T-cell (primary cell): ENCODE data around the gene G6PC1. TPM values are rescaled to one million over a fixed set of nuclear protein-coding genes. Genes with fewer than 3 reads are reported as not detected.
"Not testable (repeated sequence)": the region's sequence is repeated elsewhere in the genome, so short reads cannot be mapped to it uniquely, and the experiment has no call there.

ENCODE experiments used
- ATAC-seq, 4 experiments: fragments of 200-7000 bp in 3 of 4; fragments of 150-1000 bp in 1 of 4; cut with Tn5 transposase; replicated peaks in 1 of 4; 1 replicate in 3 of 4; 2 replicates in 1 of 4; pipeline ENCODE4 v1.10.0; 2021; ENCODE audit warnings: moderate library complexity in 3 of 4, mild to moderate bottlenecking in 2 of 4, moderate number of reproducible peaks in 1 of 4
- CTCF ChIA-PET, 2 donors: fragments of 300-600 bp; sonication (Branson Sonifier 250); formaldehyde crosslinking; loops; one replicate each; lab custom pipeline; 2022; ENCODE audit warnings: antibody characterized with exemption in 2 of 2; lab: Charles Lee
- POLR2A ChIA-PET, 2 donors: fragments of 300-600 bp; sonication (Branson Sonifier 250); formaldehyde crosslinking; loops; one replicate each; lab custom pipeline; 2022; ENCODE audit warnings: antibody characterized with exemption in 2 of 2; lab: Charles Lee
- DNase-seq, 35 experiments: peaks; one replicate each; pipeline versions ENCODE4 v3.0.0 to v3.0.0-alpha.2; 2013 to 2023
- H3K27ac ChIP-seq: one replicate; pipeline ENCODE4 v1.5.1; 2013; ENCODE audit warnings: low read length
- H3K27me3 ChIP-seq, 2 experiments: replicated peaks in 1 of 2; 1 replicate in 1 of 2; 2 replicates in 1 of 2; pipeline versions ENCODE4 v1.6.1 to v1.7.0; 2013; ENCODE audit warnings: low read length in 1 of 2, mixed read lengths in 1 of 2; ENCODE audit not compliant: control insufficient read depth in 2 of 2, insufficient read depth in 2 of 2; ENCODE audit errors: extremely low read depth in 1 of 2
- H3K36me3 ChIP-seq, 2 donors: 1 replicate in 1 of 2; 2 replicates in 1 of 2; pipeline versions ENCODE4 v1.6.1 to v1.7.0; 2013; ENCODE audit warnings: low read length in 1 of 2; ENCODE audit not compliant: control insufficient read depth in 2 of 2, insufficient read depth in 1 of 2; ENCODE audit errors: extremely low read depth in 1 of 2
- H3K4me1 ChIP-seq, 2 experiments: 1 replicate in 1 of 2; 2 replicates in 1 of 2; pipeline versions ENCODE4 v1.6.1 to v1.7.0; 2013; ENCODE audit warnings: low read length in 2 of 2, mixed read lengths in 1 of 2; ENCODE audit not compliant: insufficient read depth in 2 of 2, control insufficient read depth in 1 of 2; ENCODE audit errors: extremely low read depth in 1 of 2
- H3K4me3 ChIP-seq, 2 donors: 1 replicate in 1 of 2; 2 replicates in 1 of 2; pipeline versions ENCODE4 v1.5.1 to v1.7.0; 2013; ENCODE audit warnings: mild to moderate bottlenecking in 2 of 2, low read length in 1 of 2, moderate library complexity in 1 of 2; ENCODE audit not compliant: control insufficient read depth in 1 of 2; ENCODE audit errors: extremely low read depth in 1 of 2
- H3K9me3 ChIP-seq: 2 replicates; pipeline ENCODE4 v1.7.0; 2013
- H3K27ac Mint-ChIP-seq, 2 donors: one replicate each; pipeline ENCODE4 v1.8.0; 2020 to 2021; ENCODE audit warnings: mild to moderate bottlenecking in 2 of 2, mixed read lengths in 2 of 2
- H3K27me3 Mint-ChIP-seq, 2 donors: one replicate each; pipeline ENCODE4 v1.8.0; 2021 to 2022; ENCODE audit warnings: mixed read lengths in 2 of 2
- H3K36me3 Mint-ChIP-seq: one replicate; pipeline ENCODE4 v1.8.0; 2021; ENCODE audit warnings: mixed read lengths
- H3K4me1 Mint-ChIP-seq, 3 donors: one replicate each; pipeline ENCODE4 v1.8.0; 2020 to 2022; ENCODE audit warnings: mixed read lengths in 3 of 3, mild to moderate bottlenecking in 1 of 3
- H3K4me3 Mint-ChIP-seq, 3 donors: one replicate each; pipeline ENCODE4 v1.8.0; 2020 to 2022; ENCODE audit warnings: mild to moderate bottlenecking in 3 of 3, mixed read lengths in 3 of 3, moderate library complexity in 3 of 3
- H3K9me3 Mint-ChIP-seq, 3 donors: one replicate each; pipeline ENCODE4 v1.8.0; 2020 to 2022; ENCODE audit warnings: mixed read lengths in 3 of 3
- WGBS: methylation state at CpG from one replicate; pipeline ENCODE4 v1.1.5; 2013; ENCODE audit warnings: missing lambda C conversion rate; ENCODE audit not compliant: insufficient coverage; 5-methylcytosine and 5-hydroxymethylcytosine counted together
- total RNA-seq, 35 experiments: library from RNA in 6 of 35; stranded (reverse) in 6 of 35; fragments of 120-200 nt in 1 of 35; gene quantifications; one replicate each; pipeline versions ENCODE4 v1.2.1 to v1.2.4 and lab custom pipeline; 2013 to 2026

The G6PC1 gene
- total RNA-seq, 5 donors from 2014 or later (not counting 1 experiment from before 2014, with no cell fraction given), result 0.19 to 0.30 (median 0.20) TPM; not detected in 2

DNA sequence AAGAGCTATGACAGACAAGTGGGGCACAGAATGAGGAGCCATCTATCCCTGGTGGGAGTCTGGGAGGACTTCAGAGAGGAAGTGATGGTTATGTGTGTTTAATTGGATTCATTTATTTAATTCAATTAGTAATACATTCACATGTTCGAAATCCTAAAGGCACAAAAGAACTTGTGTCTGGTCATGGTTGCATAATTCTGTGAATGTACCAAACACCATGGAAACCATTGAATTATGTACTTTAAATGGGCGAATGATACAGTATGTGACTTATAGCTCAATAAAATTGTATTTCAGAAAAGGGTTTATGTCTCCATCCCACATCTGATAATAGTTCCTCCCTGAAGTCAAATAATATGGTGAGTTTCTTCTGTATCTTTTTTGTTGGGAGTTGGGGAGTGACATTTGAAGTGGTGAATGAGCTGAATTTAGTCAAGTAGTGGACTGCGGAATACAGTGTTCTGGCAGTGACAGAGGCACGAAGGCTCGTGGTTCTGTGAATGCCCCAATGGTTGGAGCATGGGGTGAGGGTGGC is 19.8 kb upstream of the G6PC1 start:
- 85% methylated on average over 3 of the region's 5 CpGs for WGBS
- no peaks in the 10 kb centered on the region for H3K4me1 ChIP-seq
- Mint-ChIP-seq H3K27me3 (peaks cover 12 to 21% of the 10 kb centered on the region in 2 donors), H3K4me3 (no peak overlapping the region), H3K27ac (no peak overlapping the region), H3K4me1 (no peaks in the 10 kb centered on the region), H3K9me3 (no peaks in the 10 kb centered on the region), H3K36me3 (no peaks in the 10 kb centered on the region)
- H3K27ac ChIP-seq, result no peak overlapping the region
- DNase-seq, result no peak
- H3K9me3 ChIP-seq, result no peaks in the 10 kb centered on the region
- no peak overlapping the region for H3K4me3 ChIP-seq
- ATAC-seq, result no peak
- H3K27me3 ChIP-seq, result peaks cover 0 to 31% of the 10 kb centered on the region in 2 experiments
- ChIA-PET CTCF (interaction anchor here in 1 of 2 donors (0.5 kb wide), 1 partner anchor 33 kb away, joined by 13 read pairs; no protein-coding TSS in a partner anchor), POLR2A (no interaction called here)
- H3K36me3 ChIP-seq, result no peaks in the 10 kb centered on the region

DNA sequence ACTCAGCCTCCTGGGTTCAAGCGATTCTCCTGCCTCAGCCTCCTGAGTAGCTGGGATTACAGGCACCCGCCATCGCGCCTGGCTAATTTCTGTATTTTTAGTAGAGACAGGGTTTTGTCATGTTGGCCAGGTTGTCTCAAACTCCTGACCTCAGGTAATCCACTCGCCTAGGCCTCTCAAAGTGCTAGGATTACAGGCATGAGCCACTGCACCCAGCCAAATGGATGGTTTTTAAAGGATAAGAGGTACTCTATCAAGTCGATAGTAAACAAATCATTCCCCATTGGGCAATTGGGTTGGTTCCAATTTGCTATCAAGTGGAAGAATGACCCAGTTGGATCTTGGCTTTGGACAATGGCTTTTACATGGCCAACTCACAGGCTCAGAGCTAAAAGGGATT is 18.9 kb upstream of the G6PC1 start:
- CTCF ChIA-PET, POLR2A ChIA-PET, DNase-seq, H3K27ac Mint-ChIP-seq, H3K4me3 ChIP-seq, H3K9me3 ChIP-seq, H3K36me3 ChIP-seq, ATAC-seq, H3K36me3 Mint-ChIP-seq, H3K9me3 Mint-ChIP-seq, H3K4me3 Mint-ChIP-seq, H3K4me1 ChIP-seq, H3K27ac ChIP-seq, H3K4me1 Mint-ChIP-seq: not testable (repeated sequence)
- peaks cover 18 to 21% of the 10 kb centered on the region in 2 donors for H3K27me3 Mint-ChIP-seq
- H3K27me3 ChIP-seq, result peaks cover 0 to 32% of the 10 kb centered on the region in 2 experiments
- WGBS, result 70% methylated on average over 1 of the region's 6 CpGs

DNA sequence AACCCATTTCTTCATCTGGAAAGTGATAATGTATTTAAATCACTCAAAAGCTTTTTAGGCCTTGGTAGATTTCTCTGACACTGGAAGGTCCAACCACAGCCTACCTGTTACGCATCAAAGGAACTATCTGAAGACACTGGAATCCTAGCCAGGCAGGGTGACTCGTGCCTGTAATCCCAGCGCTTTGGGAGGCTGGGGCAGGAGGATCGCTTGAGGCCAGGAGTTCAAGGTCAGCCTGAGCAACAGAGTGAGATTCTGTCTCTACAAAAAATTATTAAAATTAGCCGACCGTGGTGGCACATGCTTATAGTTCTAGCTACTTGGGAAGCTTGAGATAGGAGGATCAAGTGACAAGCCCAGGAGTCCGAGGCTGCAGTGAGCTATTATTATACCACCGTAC is 18.4 kb upstream of the G6PC1 start:
- Histone ChIP-seq H3K9me3 (no peaks in the 10 kb centered on the region), H3K27ac (no peak overlapping the region), H3K4me3 (no peak overlapping the region), H3K36me3 (no peaks in the 10 kb centered on the region), H3K4me1 (no peaks in the 10 kb centered on the region), H3K27me3 (peaks cover 0 to 35% of the 10 kb centered on the region in 2 experiments)
- ChIA-PET POLR2A (no interaction called here), CTCF (no interaction called here)
- peaks cover 0 to 8% (median 0%) of the 10 kb centered on the region in 3 donors for H3K4me1 Mint-ChIP-seq
- no peak overlapping the region for H3K4me3 Mint-ChIP-seq
- H3K9me3 Mint-ChIP-seq, result no peaks in the 10 kb centered on the region
- H3K27ac Mint-ChIP-seq, result no peak overlapping the region
- 87% methylated on average over 7 of the region's 8 CpGs for WGBS
- ATAC-seq (no peak), DNase-seq (no peak)
- no peaks in the 10 kb centered on the region for H3K36me3 Mint-ChIP-seq
- peaks cover 20 to 21% of the 10 kb centered on the region in 2 donors for H3K27me3 Mint-ChIP-seq

DNA sequence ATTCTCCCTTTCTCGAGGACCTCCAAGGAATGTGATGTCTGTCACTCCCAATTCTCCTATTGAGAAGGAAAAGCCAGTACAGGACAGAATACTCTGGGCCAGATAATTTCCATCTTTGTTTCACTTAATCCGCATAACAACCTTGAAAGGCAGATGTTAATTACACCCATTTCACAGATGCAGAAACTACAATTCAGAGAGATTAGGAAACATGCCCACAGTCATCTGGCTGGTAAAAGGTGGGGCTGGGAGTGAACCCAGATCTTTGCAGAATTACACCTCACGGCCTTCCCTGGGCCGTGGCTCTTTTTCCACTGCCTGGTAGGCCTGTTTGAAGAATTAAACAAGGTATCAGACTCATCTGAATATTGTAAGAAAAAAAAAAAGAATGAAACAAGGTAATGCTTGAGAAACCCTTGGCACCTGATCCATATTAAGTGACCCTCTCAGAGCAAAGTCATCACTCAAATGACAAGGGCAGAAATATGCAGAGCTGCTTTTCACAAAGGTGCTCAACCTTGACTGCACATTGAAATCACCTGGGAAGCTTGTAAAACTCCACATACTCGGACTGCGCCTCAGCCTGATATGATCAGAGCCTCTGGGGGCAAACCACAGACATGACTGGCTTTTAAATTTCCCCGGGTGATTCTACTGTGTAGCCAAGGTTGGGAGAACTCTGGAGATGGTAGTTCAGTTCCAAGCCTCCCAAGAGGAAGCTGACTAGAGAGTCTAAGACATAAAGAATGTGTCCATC is 16.6 kb upstream of the G6PC1 start:
- 100% methylated on average over 1 of the region's 7 CpGs for WGBS
- ChIA-PET POLR2A (no interaction called here), CTCF (no interaction called here)
- H3K27me3 Mint-ChIP-seq, result peaks cover 4 to 12% of the 10 kb centered on the region in 2 donors
- H3K27ac ChIP-seq, result no peak overlapping the region
- no peak overlapping the region for H3K27ac Mint-ChIP-seq
- H3K36me3 Mint-ChIP-seq, result no peaks in the 10 kb centered on the region
- H3K4me3 Mint-ChIP-seq, result no peak overlapping the region
- peaks cover 0 to 11% (median 0%) of the 10 kb centered on the region in 3 donors for H3K4me1 Mint-ChIP-seq
- H3K27me3 ChIP-seq, result peaks cover 0 to 20% of the 10 kb centered on the region in 2 experiments
- DNase-seq (no peak), ATAC-seq (no peak)
- no peaks in the 10 kb centered on the region for H3K9me3 Mint-ChIP-seq
- H3K4me1 ChIP-seq, result no peaks in the 10 kb centered on the region
- no peaks in the 10 kb centered on the region for H3K36me3 ChIP-seq
- no peak overlapping the region for H3K4me3 ChIP-seq
- no peaks in the 10 kb centered on the region for H3K9me3 ChIP-seq

DNA sequence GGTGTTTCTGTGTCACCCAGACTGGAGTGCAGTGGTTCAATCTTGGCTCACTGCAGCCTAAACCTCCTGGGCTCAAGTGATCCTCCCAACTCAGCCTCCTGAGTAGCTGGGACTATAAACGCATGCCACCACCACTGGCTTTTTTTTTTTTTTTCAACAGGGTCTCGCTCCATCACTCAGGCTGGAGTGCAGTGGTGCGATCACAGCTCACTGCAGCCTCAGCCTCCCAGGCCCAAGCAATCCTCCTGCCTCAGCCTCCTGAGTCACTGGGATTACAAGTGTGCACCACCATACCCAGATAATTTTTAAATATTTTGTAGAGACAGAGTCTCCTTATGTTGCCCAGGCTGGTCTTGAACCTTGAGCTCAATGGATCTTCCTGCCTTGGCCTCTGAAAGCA is 14.8 kb upstream of the G6PC1 start:
- ATAC-seq, H3K36me3 Mint-ChIP-seq, H3K4me3 ChIP-seq, H3K36me3 ChIP-seq, H3K4me3 Mint-ChIP-seq, H3K9me3 Mint-ChIP-seq, DNase-seq, H3K27me3 Mint-ChIP-seq, H3K27ac ChIP-seq, H3K9me3 ChIP-seq, H3K27ac Mint-ChIP-seq, H3K4me1 ChIP-seq: not testable (repeated sequence)
- WGBS, result 100% methylated on average over 1 of the region's 3 CpGs
- ChIA-PET CTCF (interaction anchor here in 1 of 2 donors (0.5 kb wide), 1 partner anchor 1063 kb away, joined by 5 read pairs; no protein-coding TSS in a partner anchor), POLR2A (interaction anchor here in 1 of 2 donors (0.5 kb wide), 1 partner anchor 20 kb away, joined by 8 read pairs; no protein-coding TSS in a partner anchor)
- peaks cover 0 to 13% of the 10 kb centered on the region in 2 experiments for H3K27me3 ChIP-seq
- H3K4me1 Mint-ChIP-seq, result peaks cover 0 to 11% (median 0%) of the 10 kb centered on the region in 3 donors

DNA sequence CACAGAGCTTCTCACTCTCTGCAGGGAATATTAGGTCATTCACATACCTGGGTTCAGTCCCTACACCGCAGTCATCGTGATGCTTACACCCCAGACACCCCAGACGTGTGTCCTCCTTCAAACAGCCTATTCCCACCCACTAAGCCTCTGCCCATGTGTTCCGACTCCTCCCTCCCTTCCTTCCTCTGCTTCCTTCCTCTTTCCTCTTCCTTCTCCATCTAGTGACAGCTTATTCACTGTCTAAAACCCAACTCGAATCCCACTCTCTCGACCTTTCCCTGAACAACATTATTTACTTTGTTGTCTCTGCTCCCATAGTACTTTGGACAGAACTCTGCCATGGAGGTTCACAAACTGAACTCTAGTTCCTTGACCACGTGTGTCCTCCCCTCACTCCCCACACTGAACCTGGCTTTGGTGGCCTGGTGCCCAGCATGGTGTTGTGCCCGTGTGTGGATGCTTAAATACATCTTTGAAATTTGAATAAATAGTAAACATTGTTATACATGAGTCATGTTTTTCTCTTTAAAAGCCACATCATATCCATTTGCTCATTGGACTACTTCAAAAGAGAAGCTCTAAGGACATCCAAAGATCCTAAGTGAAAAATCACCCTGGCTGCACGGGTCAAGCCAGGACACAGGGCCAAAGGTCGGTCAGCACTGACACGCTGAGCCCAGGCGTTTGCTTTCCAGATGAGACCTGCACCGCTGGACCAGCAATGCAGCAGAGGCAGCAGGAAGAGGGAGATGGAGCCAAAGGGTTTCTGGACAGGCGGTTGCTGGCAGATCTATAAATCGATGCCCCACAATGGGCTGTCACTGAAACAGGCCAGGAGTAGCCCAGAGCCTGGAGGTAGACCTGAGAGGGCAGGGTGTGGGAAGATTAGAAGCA is 14.1 kb upstream of the G6PC1 start:
- Histone ChIP-seq H3K27ac (no peak overlapping the region), H3K27me3 (peaks cover 0 to 14% of the 10 kb centered on the region in 2 experiments), H3K9me3 (no peaks in the 10 kb centered on the region), H3K36me3 (no peaks in the 10 kb centered on the region), H3K4me3 (no peak overlapping the region), H3K4me1 (no peaks in the 10 kb centered on the region)
- ATAC-seq (no peak), DNase-seq (no peak)
- Mint-ChIP-seq H3K36me3 (no peaks in the 10 kb centered on the region), H3K4me3 (no peak overlapping the region), H3K9me3 (no peaks in the 10 kb centered on the region), H3K27me3 (peaks cover 2 to 8% of the 10 kb centered on the region in 2 donors), H3K27ac (no peak overlapping the region), H3K4me1 (peaks cover 0 to 11% (median 0%) of the 10 kb centered on the region in 3 donors)
- 48% methylated on average over 12 of the region's 15 CpGs for WGBS
- ChIA-PET CTCF (interaction anchor here in 1 of 2 donors (0.5 kb wide), 1 partner anchor 1062 kb away, joined by 5 read pairs; no protein-coding TSS in a partner anchor), POLR2A (interaction anchor here in 1 of 2 donors (0.5 kb wide), 1 partner anchor 19 kb away, joined by 8 read pairs; no protein-coding TSS in a partner anchor)
